Activated gamma-delta T cell treated with anti-CD3 and anti-CD28 coated beads, Interleukin-2, amount 50 U/mL, for 16 hours (primary cell): ENCODE measurements around the gene PDCD6IP.
"Not testable (repeated sequence)": the region's sequence is repeated elsewhere in the genome, so short reads cannot be mapped to it uniquely, and the experiment has no call there.

Experiments used
- DNase-seq: peaks from one replicate; pipeline ENCODE4 v3.0.0-alpha.2; 2020; ENCODE audit warnings: low read depth

The PDCD6IP gene, protein sequence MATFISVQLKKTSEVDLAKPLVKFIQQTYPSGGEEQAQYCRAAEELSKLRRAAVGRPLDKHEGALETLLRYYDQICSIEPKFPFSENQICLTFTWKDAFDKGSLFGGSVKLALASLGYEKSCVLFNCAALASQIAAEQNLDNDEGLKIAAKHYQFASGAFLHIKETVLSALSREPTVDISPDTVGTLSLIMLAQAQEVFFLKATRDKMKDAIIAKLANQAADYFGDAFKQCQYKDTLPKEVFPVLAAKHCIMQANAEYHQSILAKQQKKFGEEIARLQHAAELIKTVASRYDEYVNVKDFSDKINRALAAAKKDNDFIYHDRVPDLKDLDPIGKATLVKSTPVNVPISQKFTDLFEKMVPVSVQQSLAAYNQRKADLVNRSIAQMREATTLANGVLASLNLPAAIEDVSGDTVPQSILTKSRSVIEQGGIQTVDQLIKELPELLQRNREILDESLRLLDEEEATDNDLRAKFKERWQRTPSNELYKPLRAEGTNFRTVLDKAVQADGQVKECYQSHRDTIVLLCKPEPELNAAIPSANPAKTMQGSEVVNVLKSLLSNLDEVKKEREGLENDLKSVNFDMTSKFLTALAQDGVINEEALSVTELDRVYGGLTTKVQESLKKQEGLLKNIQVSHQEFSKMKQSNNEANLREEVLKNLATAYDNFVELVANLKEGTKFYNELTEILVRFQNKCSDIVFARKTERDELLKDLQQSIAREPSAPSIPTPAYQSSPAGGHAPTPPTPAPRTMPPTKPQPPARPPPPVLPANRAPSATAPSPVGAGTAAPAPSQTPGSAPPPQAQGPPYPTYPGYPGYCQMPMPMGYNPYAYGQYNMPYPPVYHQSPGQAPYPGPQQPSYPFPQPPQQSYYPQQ

DNA sequence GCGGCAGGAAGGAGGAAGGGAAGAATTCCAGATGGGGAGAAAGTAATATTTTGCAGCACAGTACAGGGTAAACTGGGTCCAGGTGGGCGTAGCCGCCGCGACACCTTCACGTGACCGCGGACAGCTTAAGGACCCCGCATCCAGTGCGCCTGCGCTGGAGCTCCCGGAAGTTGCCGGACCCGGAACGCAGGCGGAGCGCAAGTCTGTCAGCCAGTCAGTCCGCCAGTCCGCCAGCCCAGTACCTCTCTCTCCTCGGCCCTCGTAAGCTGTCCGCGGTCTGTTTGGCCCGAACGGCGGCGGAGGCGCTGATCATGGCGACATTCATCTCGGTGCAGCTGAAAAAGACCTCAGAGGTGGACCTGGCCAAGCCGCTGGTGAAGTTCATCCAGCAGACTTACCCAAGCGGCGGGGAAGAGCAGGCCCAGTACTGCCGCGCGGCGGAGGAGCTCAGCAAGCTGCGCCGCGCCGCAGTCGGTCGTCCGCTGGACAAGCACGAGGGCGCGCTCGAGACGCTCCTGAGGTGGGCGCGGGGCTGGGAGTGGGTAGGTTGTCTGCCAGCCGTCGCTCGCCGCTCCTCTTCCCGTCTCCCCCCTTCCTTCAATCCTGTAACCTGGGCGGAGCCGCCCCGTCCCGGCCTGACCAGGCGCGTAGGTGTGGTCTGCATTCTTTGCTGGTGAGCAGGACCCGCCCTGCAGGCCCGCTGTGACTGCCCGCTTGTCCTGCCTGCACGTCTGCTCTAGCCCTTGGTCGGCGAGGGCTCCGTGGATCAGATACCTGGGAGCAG is at the start of gene PDCD6IP:
TSS of gene PDCD6IP (plus strand) at position 213 of the 784 bp plus-strand sequence. CDS start at position 312, 99 bp downstream.
- peak; percentile 81 for DNase-seq

DNA sequence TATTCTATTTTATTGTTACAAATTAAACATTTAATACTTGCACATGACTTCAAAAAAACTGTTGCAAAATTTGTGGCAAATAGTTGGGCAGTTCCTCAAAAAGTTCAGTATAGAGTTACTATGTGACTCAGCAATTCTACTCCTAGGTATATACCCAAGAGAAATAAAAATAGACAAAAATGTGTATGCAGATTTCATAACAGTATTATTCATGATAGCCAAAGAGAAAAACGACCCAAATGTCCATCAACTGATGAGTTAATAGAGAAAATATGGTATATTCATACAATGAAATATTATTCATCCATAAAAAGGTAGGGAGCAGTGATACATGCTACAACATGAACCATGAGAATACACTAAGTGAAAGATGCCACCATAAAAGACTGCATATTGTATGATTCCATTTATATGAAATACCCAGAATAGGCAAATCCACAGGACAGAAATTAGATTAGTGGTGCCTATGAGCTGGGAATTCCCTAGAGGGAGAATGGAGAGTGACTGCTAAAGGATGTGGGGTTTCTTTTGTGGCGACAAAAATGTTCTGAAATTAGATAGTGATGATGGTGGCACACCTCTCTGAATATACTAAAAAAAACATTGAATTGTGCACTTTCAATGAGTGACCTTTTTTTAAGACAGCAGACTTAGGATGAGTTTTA is 48.8 kb upstream of the PDCD6IP start:
- no peak for DNase-seq

DNA sequence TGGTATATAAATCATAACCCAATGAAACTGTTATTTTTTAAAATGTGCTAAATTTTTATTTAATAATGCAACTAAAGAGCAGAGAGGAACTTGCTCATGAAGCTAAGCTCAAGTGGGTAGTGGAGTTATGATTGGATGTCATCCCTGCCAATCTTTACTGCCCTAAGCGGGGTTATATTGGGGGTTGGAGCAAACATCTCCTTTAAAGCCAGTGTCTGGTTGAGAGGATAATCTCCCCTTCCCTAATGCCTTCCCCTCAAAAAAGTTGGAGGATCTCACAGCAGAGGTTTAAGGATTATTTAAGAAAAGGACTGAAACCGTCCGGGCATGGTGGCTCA is 48.2 kb upstream of the PDCD6IP start:
- no peak for DNase-seq

DNA sequence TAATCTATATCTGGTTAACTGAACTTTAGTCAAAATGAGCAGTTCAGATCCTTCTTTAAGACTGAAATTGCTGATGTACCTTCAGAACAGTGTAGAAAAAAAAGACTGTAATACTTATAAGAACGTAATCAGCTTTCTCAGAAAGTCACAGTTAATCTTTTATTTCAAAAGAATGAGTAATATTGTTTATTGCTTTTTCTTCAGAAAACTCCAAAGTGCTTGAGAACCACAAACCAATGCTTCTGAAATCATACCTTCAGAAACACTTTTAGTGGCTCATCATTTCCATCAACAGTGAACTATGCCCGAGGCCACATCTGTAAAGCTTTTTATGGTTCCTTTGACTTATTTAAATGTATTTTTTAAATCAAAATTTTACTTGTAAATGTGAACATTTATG is 47.1 kb upstream of the PDCD6IP start:
- no peak for DNase-seq

DNA sequence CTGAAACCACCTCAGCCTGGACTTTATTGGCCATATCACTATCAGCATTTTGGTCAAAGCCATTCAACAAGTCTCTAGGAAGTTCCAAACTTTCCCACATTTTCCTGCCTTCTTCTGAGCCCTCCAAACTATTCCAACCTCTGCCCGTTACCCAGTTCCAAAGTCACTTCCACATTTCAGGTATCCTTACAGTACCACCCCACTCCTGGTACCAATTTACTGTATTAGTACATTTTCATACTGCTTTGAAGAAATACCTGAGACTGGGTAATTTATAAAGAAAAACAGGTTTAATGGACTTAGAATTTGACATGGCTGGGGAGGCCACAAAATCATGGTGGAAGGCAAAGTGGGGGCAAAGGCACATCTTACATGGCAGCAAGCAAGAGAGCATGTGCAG is 44.0 kb upstream of the PDCD6IP start:
- not testable (repeated sequence) for DNase-seq

DNA sequence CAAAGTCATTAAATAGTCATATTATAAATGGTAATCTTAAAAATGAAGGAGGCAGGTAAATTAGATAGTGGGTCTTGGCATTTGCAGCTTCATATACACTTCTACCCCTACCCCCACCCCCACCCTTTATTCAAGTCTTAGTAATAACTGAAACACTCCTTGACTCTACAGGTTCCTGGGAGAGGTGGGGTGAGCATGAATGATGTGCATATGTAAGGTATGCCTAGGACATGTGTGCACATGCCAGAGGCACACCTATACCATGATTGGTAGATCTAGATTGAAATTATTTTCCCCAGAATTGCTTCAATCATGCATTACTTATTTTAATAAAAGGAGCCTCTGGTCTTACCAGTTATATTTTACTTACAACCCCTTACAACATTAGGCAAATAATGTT is 40.1 kb upstream of the PDCD6IP start:
- DNase-seq: no peak

DNA sequence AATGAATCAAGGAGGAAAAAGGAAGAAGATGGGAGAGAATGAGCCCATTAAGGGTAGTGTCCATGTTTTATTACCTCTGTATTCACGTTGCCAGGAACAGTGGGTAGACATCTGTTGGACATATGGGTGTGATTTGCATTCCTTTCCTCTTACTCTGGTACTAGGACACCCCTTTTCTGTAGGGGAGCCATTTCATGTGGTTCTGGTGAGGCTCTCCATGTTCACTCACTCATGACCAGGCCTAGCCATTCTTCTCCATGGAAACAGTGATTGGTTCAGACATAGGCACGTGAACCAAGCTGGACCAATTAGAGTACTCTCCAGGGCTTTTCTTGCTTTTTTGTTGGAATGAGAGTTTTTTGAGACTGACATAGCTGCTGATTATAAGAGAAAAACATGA is 39.6 kb upstream of the PDCD6IP start:
- no peak for DNase-seq

DNA sequence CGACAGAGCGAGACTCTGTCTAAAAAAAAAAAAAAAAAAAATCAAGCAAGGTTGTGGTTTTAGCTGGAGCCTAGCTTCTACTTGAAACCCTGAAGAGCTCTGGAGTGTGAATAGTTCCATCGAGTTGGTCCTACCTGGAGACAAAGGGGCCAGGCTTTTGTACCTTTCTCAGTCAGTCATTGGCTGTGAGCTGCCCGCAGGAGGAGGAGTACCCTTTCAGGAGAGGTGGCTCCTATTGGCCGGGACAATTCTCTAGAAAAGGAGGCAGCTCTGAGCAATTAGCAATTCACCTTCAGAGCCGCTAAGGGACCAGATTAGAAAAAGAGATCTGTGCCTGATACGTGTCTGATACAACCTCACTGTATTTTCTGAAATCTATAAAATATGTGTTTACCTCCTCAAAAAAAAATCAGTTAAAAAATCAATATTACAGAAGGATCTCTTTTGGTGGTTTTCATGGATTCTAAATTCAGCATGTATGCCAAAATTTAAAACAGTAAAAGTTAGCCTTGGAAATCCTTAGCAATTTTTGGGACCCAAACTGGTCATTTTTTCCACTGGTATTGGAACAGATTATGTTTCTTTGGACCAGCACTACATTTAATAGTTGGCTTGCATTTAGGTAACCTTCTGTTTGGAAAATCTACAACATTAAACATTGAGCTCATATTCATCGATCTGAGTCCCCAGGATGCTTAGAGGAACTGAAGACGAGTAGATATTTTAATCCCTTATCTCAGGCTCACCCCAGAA is 29.7 kb upstream of the PDCD6IP start:
- DNase-seq: no peak

DNA sequence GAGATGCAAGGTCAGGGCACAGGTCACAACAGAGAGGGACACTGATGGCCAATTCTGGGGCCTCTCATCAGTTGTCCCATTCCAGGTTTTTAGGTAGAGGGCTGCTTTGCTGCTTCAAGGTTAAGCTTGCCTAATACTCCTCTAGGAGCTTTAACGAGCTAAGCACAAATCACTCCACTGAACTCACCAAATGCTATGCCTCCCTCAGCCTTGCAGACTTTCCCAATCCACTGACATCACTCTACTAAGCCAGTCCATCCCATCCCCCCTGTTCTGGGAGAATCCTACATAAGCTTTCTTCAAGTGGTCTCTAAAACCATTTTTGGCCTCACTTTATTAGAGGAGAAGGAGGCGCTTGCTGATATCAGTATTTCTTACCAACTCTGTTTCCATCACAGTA is 24.8 kb upstream of the PDCD6IP start:
- DNase-seq: no peak

DNA sequence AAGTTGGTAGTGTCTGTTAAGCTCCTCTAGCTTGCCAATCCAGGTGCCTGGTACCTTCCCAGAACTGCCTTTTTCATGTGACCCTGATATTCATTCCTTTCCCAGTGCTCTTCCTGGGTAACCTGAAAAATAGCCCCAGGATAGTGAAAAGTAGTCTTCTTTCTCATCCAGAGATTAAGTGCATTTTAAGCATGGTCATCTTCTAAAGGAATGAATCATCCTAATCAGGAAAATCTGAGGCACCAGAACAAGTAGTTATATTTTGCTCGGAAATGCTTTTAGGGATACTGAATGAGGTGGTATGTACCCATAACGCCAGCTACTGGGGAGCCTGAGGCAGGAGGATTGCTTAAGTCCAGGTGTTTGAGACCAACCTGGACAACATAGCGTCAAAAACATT is 23.1 kb upstream of the PDCD6IP start:
- no peak for DNase-seq

DNA sequence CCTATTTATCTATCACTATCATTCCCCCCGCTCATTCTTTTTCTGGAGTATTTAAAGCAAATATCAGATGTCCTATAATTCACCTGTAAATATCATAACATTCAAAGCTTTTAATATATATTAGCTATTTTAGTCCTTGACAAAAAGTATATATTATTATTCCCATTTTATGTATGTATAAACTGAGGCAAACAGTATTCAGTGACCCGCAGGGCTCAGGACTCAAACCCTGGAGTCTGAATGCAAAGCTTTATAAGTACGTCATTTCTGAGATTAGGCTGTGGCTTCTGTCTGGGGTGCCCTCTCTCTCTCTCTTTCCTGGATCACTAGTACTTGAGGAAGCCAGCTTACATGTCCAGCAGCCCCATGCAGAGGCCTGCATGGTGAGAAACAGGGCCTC is 20.4 kb upstream of the PDCD6IP start:
- DNase-seq: no peak

DNA sequence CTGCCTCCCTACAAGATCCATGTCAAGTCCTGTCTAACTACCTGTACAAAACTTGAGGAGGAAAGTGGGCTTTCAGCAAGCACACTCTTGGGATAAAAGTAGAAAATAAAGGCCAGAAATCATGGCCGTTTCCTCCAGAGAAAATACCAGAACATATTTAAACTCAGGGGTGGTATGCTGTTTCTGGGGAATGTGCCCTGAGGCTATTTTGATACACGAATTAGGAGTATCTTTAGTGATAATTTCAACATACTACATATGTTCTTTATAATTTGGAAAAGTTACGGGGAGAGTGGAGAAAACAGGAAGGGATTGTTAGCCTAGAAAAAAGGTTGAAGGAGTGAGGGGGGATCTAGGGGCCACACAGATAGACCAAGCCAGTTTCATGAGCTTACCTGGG is 18.7 kb upstream of the PDCD6IP start:
- DNase-seq: no peak

DNA sequence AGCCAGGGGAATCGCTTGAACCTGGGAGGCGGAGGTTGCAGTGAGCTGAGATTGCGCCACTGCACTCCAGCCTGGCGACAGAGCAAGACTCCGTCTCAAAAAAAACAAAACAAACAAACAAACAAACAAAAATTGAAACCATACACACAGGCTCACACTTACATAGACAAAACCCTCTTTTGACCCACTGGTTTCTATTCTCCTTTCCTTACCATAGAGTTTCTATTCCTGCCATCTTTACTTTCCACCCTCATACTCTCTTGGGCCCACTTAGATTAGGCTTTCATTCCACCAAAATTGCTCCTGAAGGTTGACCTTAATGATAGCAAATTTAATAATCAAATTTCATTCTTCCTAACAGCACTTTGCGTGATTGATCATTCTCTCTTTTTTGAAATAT is 17.0 kb upstream of the PDCD6IP start:
- DNase-seq: not testable (repeated sequence)

DNA sequence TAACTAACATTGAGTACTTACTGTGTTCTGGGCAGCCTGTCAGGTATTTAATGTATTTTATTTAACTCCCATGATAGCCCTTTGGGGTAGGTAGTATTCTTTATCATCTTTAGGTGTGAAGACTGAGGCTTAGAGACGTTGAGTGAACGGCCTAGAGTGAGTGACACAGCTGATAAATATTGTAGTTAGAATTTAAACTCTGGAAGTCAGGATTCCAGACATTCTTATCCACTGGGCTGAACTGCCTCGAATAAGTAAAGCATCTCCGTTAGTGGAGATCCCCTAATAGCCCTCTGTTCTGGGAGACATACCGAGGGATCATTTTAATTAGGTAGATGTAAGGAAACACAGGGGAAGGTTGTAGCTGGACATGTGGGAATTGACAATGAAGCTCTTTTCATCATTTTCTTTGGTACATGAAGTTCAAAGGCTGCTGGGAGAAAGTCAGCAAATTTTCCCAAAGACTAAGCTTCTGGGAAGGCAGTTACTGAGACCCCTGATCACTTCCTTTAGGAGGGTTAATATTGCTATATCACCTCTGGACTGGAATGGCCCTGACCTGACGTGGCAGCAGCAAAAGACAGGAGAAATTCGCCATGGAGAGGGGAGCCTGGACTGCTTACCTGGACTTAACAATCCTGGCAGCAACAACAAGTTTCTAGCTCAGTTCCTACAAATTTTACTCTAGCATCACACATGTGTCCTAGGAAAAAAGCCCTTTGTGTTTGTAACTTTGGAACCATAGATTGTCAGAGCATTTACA is 11.7 kb upstream of the PDCD6IP start:
- DNase-seq: no peak

DNA sequence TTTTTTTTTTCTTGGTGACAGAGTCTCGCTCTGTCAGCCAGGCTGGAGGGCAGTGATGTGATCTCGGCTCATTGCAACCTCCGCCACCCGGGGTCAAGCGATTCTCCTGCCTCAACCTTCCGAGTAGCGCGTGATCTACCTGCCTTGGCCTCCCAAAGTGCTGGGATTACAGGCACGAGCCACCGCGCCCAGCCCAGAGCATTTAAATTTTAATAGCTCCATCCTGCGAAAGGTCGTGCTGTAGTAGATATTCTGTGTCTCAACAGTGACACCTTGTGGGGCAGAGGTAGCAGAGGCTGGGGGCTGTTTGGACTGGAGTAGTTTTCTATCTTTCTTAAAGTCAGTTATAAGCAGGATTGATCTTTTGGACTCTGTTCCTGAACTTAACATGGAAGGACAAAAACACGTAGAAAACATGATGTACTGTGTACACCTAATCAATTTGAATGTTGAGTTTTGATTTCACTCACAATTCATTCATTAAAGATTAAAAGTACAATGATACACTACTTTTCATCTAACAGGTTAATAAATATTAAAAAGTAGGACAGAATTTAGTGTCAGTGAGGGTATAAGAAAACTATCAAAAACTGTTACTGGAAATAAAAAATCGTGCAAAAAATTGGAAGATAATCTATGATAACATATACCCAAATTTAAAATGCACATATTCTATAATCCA is 11.0 kb upstream of the PDCD6IP start:
- peak; percentile 44 for DNase-seq

DNA sequence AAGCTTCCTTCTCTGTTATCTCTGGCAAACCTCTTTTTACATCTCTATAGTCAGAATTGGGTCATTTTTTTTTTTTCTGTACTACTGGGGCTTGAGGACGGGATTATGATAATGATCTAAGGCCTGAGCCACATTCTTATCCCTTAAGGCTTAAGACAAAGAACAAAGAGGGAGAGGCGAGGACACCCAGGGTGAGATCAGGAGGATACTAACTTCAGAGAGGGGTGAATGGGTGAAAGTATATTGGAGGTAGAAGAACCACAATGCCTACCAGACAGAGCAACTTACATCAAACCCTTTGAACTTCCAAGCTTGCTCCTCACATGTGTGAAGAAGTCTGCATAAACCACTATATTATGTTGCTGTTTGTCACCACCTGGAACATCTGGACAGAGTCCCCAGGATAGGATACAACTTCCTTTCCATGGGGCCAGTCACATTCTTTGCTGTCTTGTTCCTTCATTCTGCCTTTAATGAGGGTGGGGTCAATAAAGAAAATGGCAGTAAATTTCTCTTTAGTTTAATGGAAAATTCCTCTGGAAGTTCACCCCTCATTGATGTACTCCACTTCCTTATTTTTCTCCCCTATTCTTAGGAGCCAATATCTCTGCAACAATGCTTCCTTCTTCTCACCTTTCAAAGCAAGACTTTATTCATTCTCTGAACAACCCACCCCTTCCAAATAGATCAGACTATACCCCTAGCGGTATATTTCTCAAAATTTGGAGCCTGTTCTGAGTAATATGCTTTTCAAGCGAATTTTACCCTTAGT is 9.1 kb upstream of the PDCD6IP start:
- DNase-seq: no peak

DNA sequence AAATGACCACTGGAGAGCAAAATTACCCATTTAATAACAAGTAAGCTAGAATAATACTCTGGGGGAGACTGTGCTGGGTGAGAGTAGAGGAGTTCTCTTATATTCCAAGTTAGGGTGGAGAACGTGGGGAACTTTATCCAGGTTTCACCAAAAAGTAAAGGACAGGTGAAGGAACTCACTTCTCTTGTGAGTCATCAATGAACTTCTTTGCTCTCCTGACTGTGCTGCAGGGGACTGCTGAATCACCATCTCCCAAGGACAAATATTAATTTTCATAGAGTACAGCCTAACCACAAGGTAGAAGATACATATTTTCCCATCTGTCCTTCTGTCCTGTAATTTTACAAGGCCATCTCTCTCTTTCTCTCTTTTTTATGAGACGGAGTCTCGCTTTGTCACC is 8.3 kb upstream of the PDCD6IP start:
- DNase-seq: no peak

DNA sequence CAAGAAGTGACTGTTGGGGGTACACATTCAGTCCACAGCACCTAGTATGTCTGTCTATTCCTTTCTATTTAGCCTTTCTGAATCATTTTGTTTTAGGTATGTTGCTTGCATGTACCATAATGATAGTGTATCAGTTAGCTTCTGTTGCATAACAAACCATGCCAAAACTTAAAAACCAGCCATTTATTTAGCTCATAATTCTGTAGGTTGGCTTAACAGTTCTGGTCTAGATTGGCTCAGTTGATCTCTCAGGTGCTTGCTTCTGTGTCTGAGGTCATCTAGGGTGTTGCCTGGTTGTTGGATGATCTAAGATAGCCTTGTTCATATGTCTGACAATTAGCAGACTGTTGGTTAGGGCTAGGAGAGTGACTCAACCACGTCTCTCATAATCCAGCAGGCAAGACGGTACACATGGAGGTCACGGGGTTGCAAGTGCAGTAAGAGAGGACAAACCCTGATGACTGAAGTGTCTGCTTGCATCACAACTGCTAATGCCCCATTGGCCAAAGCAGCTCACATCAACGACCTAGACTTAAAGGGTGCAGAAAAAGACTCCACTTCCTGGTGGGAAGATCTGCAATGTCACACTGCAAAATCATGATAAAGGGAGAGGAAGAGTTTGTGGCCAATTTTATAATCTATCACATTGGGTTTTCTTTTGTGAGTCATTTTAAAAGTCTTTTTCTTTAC is 6.8 kb upstream of the PDCD6IP start:
- no peak for DNase-seq
